Liver (tissue), 9 donors: ENCODE data around the gene MRPL47. TPM values are rescaled to one million over a fixed set of nuclear protein-coding genes. Genes with fewer than 3 reads are reported as not detected.

Experiments used
- DNase-seq: peaks from one replicate; pipeline ENCODE4 v3.0.0-alpha.2; 2017; ENCODE audit warnings: low spot score
- H3K27ac ChIP-seq, 2 donors: one replicate each; pipeline ENCODE4 v1.7.0; 2013; ENCODE audit warnings: inconsistent platforms in 2 of 2, low read length in 2 of 2, control low read depth in 1 of 2, low read depth in 1 of 2, mild to moderate bottlenecking in 1 of 2
- H3K27me3 ChIP-seq, 4 donors: one replicate each; pipeline versions ENCODE4 v1.6.1 to v1.7.0; 2013; ENCODE audit warnings: low read length in 3 of 4, inconsistent platforms in 1 of 4, mild to moderate bottlenecking in 1 of 4, moderate library complexity in 1 of 4; ENCODE audit not compliant: control insufficient read depth in 4 of 4, insufficient read depth in 4 of 4
- H3K36me3 ChIP-seq, 4 donors: one replicate each; pipeline versions ENCODE4 v1.6.1 to v1.7.0; 2013; ENCODE audit warnings: low read length in 3 of 4, mild to moderate bottlenecking in 3 of 4, low read depth in 1 of 4, moderate library complexity in 1 of 4; ENCODE audit not compliant: control insufficient read depth in 4 of 4, insufficient read depth in 3 of 4
- H3K4me1 ChIP-seq, 4 donors: one replicate each; pipeline versions ENCODE4 v1.6.1 to v1.7.0; 2013; ENCODE audit warnings: low read length in 3 of 4, mild to moderate bottlenecking in 3 of 4, moderate library complexity in 1 of 4; ENCODE audit not compliant: control insufficient read depth in 4 of 4, insufficient read depth in 4 of 4
- H3K4me3 ChIP-seq, 3 donors: one replicate each; pipeline versions ENCODE4 v1.6.1 to v1.7.0; 2013; ENCODE audit warnings: low read length in 3 of 3, control low read depth in 1 of 3, low read depth in 1 of 3, mild to moderate bottlenecking in 1 of 3
- H3K9ac ChIP-seq, 2 donors: one replicate each; pipeline ENCODE4 v1.7.0; 2013; ENCODE audit warnings: low read length in 2 of 2, mild to moderate bottlenecking in 2 of 2, moderate library complexity in 2 of 2, control low read depth in 1 of 2, low read depth in 1 of 2
- H3K9me3 ChIP-seq, 4 donors: one replicate each; pipeline versions ENCODE4 v1.6.1 to v1.7.0; 2013; ENCODE audit warnings: low read length in 3 of 4; ENCODE audit not compliant: control insufficient read depth in 4 of 4
- ATF3 ChIP-seq: IDR thresholded peaks from 2 replicates; pipeline ENCODE4 v1.6.1; 2016; ENCODE audit warnings: antibody characterized with exemption
- CTCF ChIP-seq: fragments of 150-350 bp; IDR thresholded peaks from 2 replicates; pipeline ENCODE4 v1.5.1; 2017; ENCODE audit warnings: improper control_type of control experiment, low read depth, low read length; ENCODE audit not compliant: missing input control
- EGR1 ChIP-seq, 2 donors: IDR thresholded peaks; 2 replicates each; pipeline ENCODE4 v1.6.1; 2016 to 2018; ENCODE audit warnings: antibody characterized with exemption in 2 of 2, low read depth in 2 of 2
- FOXA1 ChIP-seq: IDR thresholded peaks from 2 replicates; pipeline ENCODE4 v1.6.1; 2016; ENCODE audit warnings: antibody characterized with exemption
- FOXA2 ChIP-seq: IDR thresholded peaks from 2 replicates; pipeline ENCODE4 v1.6.1; 2016; ENCODE audit warnings: antibody characterized with exemption
- GABPA ChIP-seq, 2 donors: IDR thresholded peaks in 1 of 2; conservative IDR thresholded peaks in 1 of 2; 2 replicates each; pipeline ENCODE4 v1.6.1; 2016; ENCODE audit warnings: antibody characterized with exemption in 2 of 2, mild to moderate bottlenecking in 1 of 2, moderate library complexity in 1 of 2
- HNF4A ChIP-seq, 2 donors: conservative IDR thresholded peaks; 2 replicates each; pipeline ENCODE4 v1.6.1; 2016; ENCODE audit warnings: antibody characterized with exemption in 2 of 2, mild to moderate bottlenecking in 2 of 2
- HNF4G ChIP-seq: IDR thresholded peaks from 2 replicates; pipeline ENCODE4 v1.6.1; 2016; ENCODE audit warnings: antibody characterized with exemption
- JUND ChIP-seq, 2 donors: IDR thresholded peaks; 2 replicates each; pipeline ENCODE4 v1.6.1; 2016; ENCODE audit warnings: antibody characterized with exemption in 2 of 2
- NR2F2 ChIP-seq: IDR thresholded peaks from 2 replicates; pipeline ENCODE4 v1.6.1; 2016; ENCODE audit warnings: antibody characterized with exemption
- RAD21 ChIP-seq, 2 donors: IDR thresholded peaks; 2 replicates each; pipeline ENCODE4 v1.6.1; 2016; ENCODE audit warnings: antibody characterized with exemption in 2 of 2, mild to moderate bottlenecking in 2 of 2
- REST ChIP-seq: IDR thresholded peaks from 2 replicates; pipeline ENCODE4 v1.6.1; 2016; ENCODE audit warnings: antibody characterized with exemption, mild to moderate bottlenecking
- RXRA ChIP-seq, 2 donors: IDR thresholded peaks; 2 replicates each; pipeline ENCODE4 v1.6.1; 2017 to 2018; ENCODE audit warnings: antibody characterized with exemption in 2 of 2, mild to moderate bottlenecking in 1 of 2
- SP1 ChIP-seq: IDR thresholded peaks from 2 replicates; pipeline ENCODE4 v1.6.1; 2018; ENCODE audit warnings: antibody characterized with exemption, mild to moderate bottlenecking
- YY1 ChIP-seq: IDR thresholded peaks from 2 replicates; pipeline ENCODE4 v1.6.1; 2016; ENCODE audit warnings: antibody characterized with exemption, mild to moderate bottlenecking
- WGBS: extraction: QIAGEN DNeasy Blood & Tissue Kit; methylation state at CpG from one replicate; pipeline ENCODE4 v1.1.7; 2013; 5-methylcytosine and 5-hydroxymethylcytosine counted together
- polyA plus RNA-seq, 2 donors: library from polyadenylated mRNA; stranded (reverse) in 1 of 2; unstranded in 1 of 2; fragments of 200-250 nt in 1 of 2; fragments of >200 nt in 1 of 2; fragmentation: Nextera tagmentation in 1 of 2; extraction: Ambion mirVana in 1 of 2; gene quantifications; one replicate each; pipeline versions ENCODE4 v1.2.1 to v1.2.3, GENCODE V29; 2013 to 2015
- total RNA-seq, 2 donors: library from RNA; depleted of rRNA; stranded (reverse); fragments of >200 nt; gene quantifications; one replicate each; pipeline ENCODE4 v1.2.3, GENCODE V29; 2014
- donor health status: healthy.
- donor health status: healthy.
- donor health status: healthy.
- donor health status: healthy.
- donor health status: healthy.

MRPL47 gene
- total and polyA plus RNA-seq, 4 donors = 11.5 to 34.1 (median 18.6) TPM

DNA sequence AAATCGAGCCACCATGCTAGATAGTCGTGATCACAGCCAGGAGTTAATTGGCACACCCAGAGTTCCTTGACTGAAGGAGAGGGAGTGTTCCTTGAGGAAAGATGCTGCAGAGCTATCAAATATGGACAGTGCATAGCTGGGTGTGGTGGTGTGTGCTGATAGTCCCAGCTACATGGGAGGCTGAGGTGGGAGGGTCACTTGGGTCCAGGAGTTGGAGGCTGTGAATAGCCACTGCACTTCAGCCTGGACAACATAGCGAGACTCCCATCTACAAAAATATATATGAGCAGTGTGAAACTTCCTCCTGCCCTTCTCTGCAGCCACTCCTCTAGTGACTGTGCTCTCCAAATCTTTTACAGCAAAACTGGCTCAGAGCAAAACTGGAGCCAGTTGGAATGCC, 38.4 kb upstream of the MRPL47 start:
- Histone ChIP-seq H3K9ac (peak overlapping the region in 1 of 2 donors; percentile 7), H3K4me3 (peak overlapping the region; percentile 30 to 75 (median 70)), H3K9me3 (no peaks in the 10 kb centered on the region), H3K27ac (peak overlapping the region in 1 of 2 donors; percentile 87), H3K27me3 (no peaks in the 10 kb centered on the region), H3K36me3 (peaks cover 0 to 6% (median 0%) of the 10 kb centered on the region in 4 donors), H3K4me1 (peaks cover 4 to 21% (median 18%) of the 10 kb centered on the region in 4 donors)
- TF ChIP-seq RXRA (IDR thresholded peaks at IDR 0.05) = no peak
- TF ChIP-seq SP1 = no peak
- TF ChIP-seq HNF4G = no peak
- no peak for TF ChIP-seq FOXA1
- TF ChIP-seq CTCF = no peak
- no peak for TF ChIP-seq GABPA (IDR thresholded peaks at IDR 0.05 in 1 of 2, conservative IDR thresholded peaks at IDR 0.05 in 1 of 2)
- TF ChIP-seq RAD21 (IDR thresholded peaks at IDR 0.05) = no peak
- WGBS = 86% methylated on average over 3 of the region's 3 CpGs
- no peak for DNase-seq

GRCh38 chr3:179640469-179640868, 36.0 kb upstream of the MRPL47 start:
- WGBS = 97% methylated on average over 1 of the region's 1 CpG
- H3K36me3 ChIP-seq = peaks cover 0 to 6% (median 0%) of the 10 kb centered on the region in 4 donors
- H3K9ac ChIP-seq = no peak overlapping the region
- H3K27me3 ChIP-seq = no peaks in the 10 kb centered on the region
- H3K4me3 ChIP-seq = no peak overlapping the region
- TF ChIP-seq REST (no peak), HNF4A (conservative IDR thresholded peaks at IDR 0.05) (no peak), FOXA2 (no peak), FOXA1 (no peak), YY1 (no peak), GABPA (IDR thresholded peaks at IDR 0.05 in 1 of 2, conservative IDR thresholded peaks at IDR 0.05 in 1 of 2) (no peak), RAD21 (IDR thresholded peaks at IDR 0.05) (no peak), NR2F2 (no peak), CTCF (no peak), JUND (IDR thresholded peaks at IDR 0.05) (no peak), ATF3 (no peak), HNF4G (no peak), EGR1 (IDR thresholded peaks at IDR 0.05; ENCODE audit: low read depth in 2 of 2) (no peak)
- DNase-seq = no peak
- H3K4me1 ChIP-seq = peaks cover 4 to 21% (median 18%) of the 10 kb centered on the region in 4 donors
- H3K27ac ChIP-seq = no peak overlapping the region
- H3K9me3 ChIP-seq = no peaks in the 10 kb centered on the region
